Measurements from ENCODE around the gene SCAP. TPM values are rescaled to one million over a fixed set of nuclear protein-coding genes. Genes with fewer than 3 reads are reported as not detected.

The SCAP gene
- polyA plus RNA-seq, 2 donors: 36.4 to 50.2 TPM

GRCh38 chr3:47420511-47421484 lies 54.9 kb downstream of the SCAP start:
- peaks cover 0 to 7% of the 10 kb centered on the region in 2 donors for H3K4me1 ChIP-seq (ENCODE audit: control insufficient read depth in 2 of 2, insufficient read depth in 2 of 2, low read length in 1 of 2)
- 67 to 70% methylated on average over 29 of the region's 29 CpGs for WGBS, 2 donors
- no peaks in the 10 kb centered on the region for H3K9me3 ChIP-seq (ENCODE audit: control insufficient read depth in 2 of 2, insufficient read depth in 1 of 2, low read depth in 1 of 2, low read length in 1 of 2)
- peak overlapping the region; percentile 63 to 69 for H3K27ac ChIP-seq (ENCODE audit: low read depth in 2 of 2, low read length in 1 of 2)
- H3K36me3 ChIP-seq (ENCODE audit: control insufficient read depth in 2 of 2, insufficient read depth in 2 of 2, low read length in 1 of 2): peaks cover 15 to 54% of the 10 kb centered on the region in 2 donors
- H3K27me3 ChIP-seq (ENCODE audit: control insufficient read depth in 1 of 2, insufficient read depth in 2 of 2, low read length in 2 of 2): no peaks in the 10 kb centered on the region
- no peak overlapping the region for H3K4me3 ChIP-seq (ENCODE audit: low read depth in 1 of 2, low read length in 2 of 2)

- H3K36me3 ChIP-seq (ENCODE audit: control insufficient read depth in 2 of 2, insufficient read depth in 2 of 2, low read length in 1 of 2): peaks cover 15 to 51% of the 10 kb centered on the region in 2 donors
- no peaks in the 10 kb centered on the region for H3K27me3 ChIP-seq (ENCODE audit: control insufficient read depth in 1 of 2, insufficient read depth in 2 of 2, low read length in 2 of 2)
- no peak overlapping the region for H3K4me3 ChIP-seq (ENCODE audit: low read depth in 1 of 2, low read length in 2 of 2)
- WGBS, 2 donors: 87 to 92% methylated on average over 5 of the region's 5 CpGs
- H3K27ac ChIP-seq (ENCODE audit: low read depth in 2 of 2, low read length in 1 of 2): no peak overlapping the region
- peaks cover 0 to 7% of the 10 kb centered on the region in 2 donors for H3K4me1 ChIP-seq (ENCODE audit: control insufficient read depth in 2 of 2, insufficient read depth in 2 of 2, low read length in 1 of 2)
- H3K9me3 ChIP-seq (ENCODE audit: control insufficient read depth in 2 of 2, insufficient read depth in 1 of 2, low read depth in 1 of 2, low read length in 1 of 2): no peaks in the 10 kb centered on the region
Observed at GRCh38 chr3:47420044-47420430, 55.7 kb downstream of the SCAP start.

- 89 to 90% methylated on average over 17 of the region's 17 CpGs for WGBS, 2 donors
- Histone ChIP-seq H3K36me3 (ENCODE audit: control insufficient read depth in 2 of 2, insufficient read depth in 2 of 2, low read length in 1 of 2) (peaks cover 16 to 55% of the 10 kb centered on the region in 2 donors), H3K9me3 (ENCODE audit: control insufficient read depth in 2 of 2, insufficient read depth in 1 of 2, low read depth in 1 of 2, low read length in 1 of 2) (no peaks in the 10 kb centered on the region), H3K27me3 (ENCODE audit: control insufficient read depth in 1 of 2, insufficient read depth in 2 of 2, low read length in 2 of 2) (no peaks in the 10 kb centered on the region), H3K27ac (ENCODE audit: low read depth in 2 of 2, low read length in 1 of 2) (no peak overlapping the region), H3K4me3 (ENCODE audit: low read depth in 1 of 2, low read length in 2 of 2) (no peak overlapping the region), H3K4me1 (ENCODE audit: control insufficient read depth in 2 of 2, insufficient read depth in 2 of 2, low read length in 1 of 2) (peaks cover 0 to 7% of the 10 kb centered on the region in 2 donors)
Observed at GRCh38 chr3:47419083-47420043, 56.4 kb downstream of the SCAP start.

- Histone ChIP-seq H3K36me3 (ENCODE audit: control insufficient read depth in 2 of 2, insufficient read depth in 2 of 2, low read length in 1 of 2) (peaks cover 21 to 55% of the 10 kb centered on the region in 2 donors), H3K4me3 (ENCODE audit: low read depth in 1 of 2, low read length in 2 of 2) (no peak overlapping the region), H3K27ac (ENCODE audit: low read depth in 2 of 2, low read length in 1 of 2) (no peak overlapping the region), H3K4me1 (ENCODE audit: control insufficient read depth in 2 of 2, insufficient read depth in 2 of 2, low read length in 1 of 2) (peaks cover 0 to 7% of the 10 kb centered on the region in 2 donors), H3K27me3 (ENCODE audit: control insufficient read depth in 1 of 2, insufficient read depth in 2 of 2, low read length in 2 of 2) (no peaks in the 10 kb centered on the region), H3K9me3 (ENCODE audit: control insufficient read depth in 2 of 2, insufficient read depth in 1 of 2, low read depth in 1 of 2, low read length in 1 of 2) (no peaks in the 10 kb centered on the region)
- 89 to 92% methylated on average over 51 to 53 of the region's 53 CpGs for WGBS, 2 donors
Observed at GRCh38 chr3:47418167-47419082, 57.3 kb downstream of the SCAP start.

- Histone ChIP-seq H3K27me3 (ENCODE audit: control insufficient read depth in 1 of 2, insufficient read depth in 2 of 2, low read length in 2 of 2) (no peaks in the 10 kb centered on the region), H3K36me3 (ENCODE audit: control insufficient read depth in 2 of 2, insufficient read depth in 2 of 2, low read length in 1 of 2) (peaks cover 39 to 70% of the 10 kb centered on the region in 2 donors), H3K4me1 (ENCODE audit: control insufficient read depth in 2 of 2, insufficient read depth in 2 of 2, low read length in 1 of 2) (no peaks in the 10 kb centered on the region), H3K9me3 (ENCODE audit: control insufficient read depth in 2 of 2, insufficient read depth in 1 of 2, low read depth in 1 of 2, low read length in 1 of 2) (no peaks in the 10 kb centered on the region), H3K27ac (ENCODE audit: low read depth in 2 of 2, low read length in 1 of 2) (no peak overlapping the region), H3K4me3 (ENCODE audit: low read depth in 1 of 2, low read length in 2 of 2) (no peak overlapping the region)
- 69 to 74% methylated on average over 9 of the region's 9 CpGs for WGBS, 2 donors
Observed at GRCh38 chr3:47416041-47416440, 59.7 kb downstream of the SCAP start.

GRCh38 chr3:47414666-47415587 lies 60.8 kb downstream of the SCAP start:
- no peaks in the 10 kb centered on the region for H3K4me1 ChIP-seq (ENCODE audit: control insufficient read depth in 2 of 2, insufficient read depth in 2 of 2, low read length in 1 of 2)
- peaks cover 43 to 69% of the 10 kb centered on the region in 2 donors for H3K36me3 ChIP-seq (ENCODE audit: control insufficient read depth in 2 of 2, insufficient read depth in 2 of 2, low read length in 1 of 2)

GRCh38 chr3:47414161-47414564 lies 61.6 kb downstream of the SCAP start:
- no peaks in the 10 kb centered on the region for H3K9me3 ChIP-seq (ENCODE audit: control insufficient read depth in 2 of 2, insufficient read depth in 1 of 2, low read depth in 1 of 2, low read length in 1 of 2)
- peaks cover 38 to 69% of the 10 kb centered on the region in 2 donors for H3K36me3 ChIP-seq (ENCODE audit: control insufficient read depth in 2 of 2, insufficient read depth in 2 of 2, low read length in 1 of 2)
- no peak overlapping the region for H3K4me3 ChIP-seq (ENCODE audit: low read depth in 1 of 2, low read length in 2 of 2)
- WGBS, 2 donors: 74 to 81% methylated on average over 3 of the region's 3 CpGs
- no peaks in the 10 kb centered on the region for H3K4me1 ChIP-seq (ENCODE audit: control insufficient read depth in 2 of 2, insufficient read depth in 2 of 2, low read length in 1 of 2)
- H3K27ac ChIP-seq (ENCODE audit: low read depth in 2 of 2, low read length in 1 of 2): no peak overlapping the region
- no peaks in the 10 kb centered on the region for H3K27me3 ChIP-seq (ENCODE audit: control insufficient read depth in 1 of 2, insufficient read depth in 2 of 2, low read length in 2 of 2)

More at GRCh38 chr3:47414666-47415587, 60.8 kb downstream of the SCAP start:
- Histone ChIP-seq H3K27ac (ENCODE audit: low read depth in 2 of 2, low read length in 1 of 2) (no peak overlapping the region), H3K4me3 (ENCODE audit: low read depth in 1 of 2, low read length in 2 of 2) (no peak overlapping the region), H3K9me3 (ENCODE audit: control insufficient read depth in 2 of 2, insufficient read depth in 1 of 2, low read depth in 1 of 2, low read length in 1 of 2) (no peaks in the 10 kb centered on the region), H3K27me3 (ENCODE audit: control insufficient read depth in 1 of 2, insufficient read depth in 2 of 2, low read length in 2 of 2) (no peaks in the 10 kb centered on the region)
- 76 to 77% methylated on average over 16 of the region's 16 CpGs for WGBS, 2 donors

GRCh38 chr3:47413751-47414150 lies 62.0 kb downstream of the SCAP start:
- H3K4me1 ChIP-seq (ENCODE audit: control insufficient read depth in 2 of 2, insufficient read depth in 2 of 2, low read length in 1 of 2): no peaks in the 10 kb centered on the region
- peaks cover 37 to 72% of the 10 kb centered on the region in 2 donors for H3K36me3 ChIP-seq (ENCODE audit: control insufficient read depth in 2 of 2, insufficient read depth in 2 of 2, low read length in 1 of 2)
- H3K4me3 ChIP-seq (ENCODE audit: low read depth in 1 of 2, low read length in 2 of 2): no peak overlapping the region
- H3K27me3 ChIP-seq (ENCODE audit: control insufficient read depth in 1 of 2, insufficient read depth in 2 of 2, low read length in 2 of 2): no peaks in the 10 kb centered on the region
- no peak overlapping the region for H3K27ac ChIP-seq (ENCODE audit: low read depth in 2 of 2, low read length in 1 of 2)
- no peaks in the 10 kb centered on the region for H3K9me3 ChIP-seq (ENCODE audit: control insufficient read depth in 2 of 2, insufficient read depth in 1 of 2, low read depth in 1 of 2, low read length in 1 of 2)
- WGBS, 2 donors: 91 to 92% methylated on average over 7 of the region's 7 CpGs
